Neural crest cell (in vitro differentiated cells): ENCODE results near the gene ASPHD1. TPM values are rescaled to one million over a fixed set of nuclear protein-coding genes. Genes with fewer than 3 reads are reported as not detected.

Experiments used
- DNase-seq: peaks from one replicate; pipeline ENCODE4 v3.0.0; 2021; ENCODE audit warnings: low read depth, mixed read lengths, low spot score
- H3K27ac Mint-ChIP-seq: one replicate; pipeline ENCODE4 v1.8.0; 2021; ENCODE audit warnings: mild to moderate bottlenecking, mixed read lengths; ENCODE audit not compliant: unreplicated experiment
- H3K27me3 Mint-ChIP-seq: 2 replicates; pipeline ENCODE4 v1.8.0; 2021; ENCODE audit warnings: low read depth, mild to moderate bottlenecking, mixed read lengths
- H3K36me3 Mint-ChIP-seq: 2 replicates; pipeline ENCODE4 v1.8.0; 2021; ENCODE audit warnings: low read depth, mild to moderate bottlenecking, mixed read lengths
- H3K4me1 Mint-ChIP-seq: 2 replicates; pipeline ENCODE4 v1.8.0; 2021; ENCODE audit warnings: mixed read lengths
- H3K4me3 Mint-ChIP-seq: one replicate; pipeline ENCODE4 v1.8.0; 2021; ENCODE audit warnings: mild to moderate bottlenecking, mixed read lengths
- H3K9me3 Mint-ChIP-seq: 2 replicates; pipeline ENCODE4 v1.8.0; 2021; ENCODE audit warnings: mixed read lengths
- CTCF ChIP-seq: fragments of 200-600 bp; sonication (generic); conservative IDR thresholded peaks from 2 replicates; pipeline ENCODE4 v1.5.0; 2021; ENCODE audit warnings: antibody characterized with exemption, mild to moderate bottlenecking
- total RNA-seq: library from RNA; stranded (reverse); gene quantifications from 2 replicates; pipeline ENCODE4 v1.2.1, GENCODE V29; 2021

Gene ASPHD1
- total RNA-seq, 1 donor from 2014 or later = 2.8 TPM

GRCh38 chr16:29940656-29941055 is 40.4 kb downstream of the ASPHD1 start:
- Mint-ChIP-seq H3K4me1 (peaks cover 10% of the 10 kb centered on the region), H3K9me3 (no peaks in the 10 kb centered on the region), H3K4me3 (no peak overlapping the region), H3K36me3 (no peaks in the 10 kb centered on the region), H3K27ac (no peak overlapping the region), H3K27me3 (no peaks in the 10 kb centered on the region)
- no peak for TF ChIP-seq CTCF
- DNase-seq = no peak

- H3K27me3 Mint-ChIP-seq = no peaks in the 10 kb centered on the region
- H3K4me1 Mint-ChIP-seq = peaks cover 10% of the 10 kb centered on the region
- DNase-seq = no peak
- TF ChIP-seq CTCF = no peak
- no peak overlapping the region for H3K4me3 Mint-ChIP-seq
- peak overlapping the region; percentile 44 for H3K27ac Mint-ChIP-seq
- H3K9me3 Mint-ChIP-seq = peaks cover 3% of the 10 kb centered on the region
- no peaks in the 10 kb centered on the region for H3K36me3 Mint-ChIP-seq
Measured at GRCh38 chr16:29943846-29944799, 43.8 kb downstream of the ASPHD1 start.

- no peak for DNase-seq
- Mint-ChIP-seq H3K27me3 (no peaks in the 10 kb centered on the region), H3K36me3 (no peaks in the 10 kb centered on the region), H3K4me1 (peaks cover 10% of the 10 kb centered on the region), H3K4me3 (no peak overlapping the region), H3K27ac (no peak overlapping the region), H3K9me3 (peaks cover 5% of the 10 kb centered on the region)
- TF ChIP-seq CTCF = no peak
Measured at GRCh38 chr16:29947897-29948296, 47.6 kb downstream of the ASPHD1 start.

- H3K4me3 Mint-ChIP-seq = no peak overlapping the region
- TF ChIP-seq CTCF = no peak
- DNase-seq = no peak
- no peak overlapping the region for H3K27ac Mint-ChIP-seq
- H3K9me3 Mint-ChIP-seq = peaks cover 5% of the 10 kb centered on the region
- no peaks in the 10 kb centered on the region for H3K4me1 Mint-ChIP-seq
- H3K27me3 Mint-ChIP-seq = no peaks in the 10 kb centered on the region
- H3K36me3 Mint-ChIP-seq = no peaks in the 10 kb centered on the region
Measured at GRCh38 chr16:29950806-29951461, 50.6 kb downstream of the ASPHD1 start.

GRCh38 chr16:29951625-29952365 is 51.5 kb downstream of the ASPHD1 start:
- Mint-ChIP-seq H3K9me3 (peaks cover 5% of the 10 kb centered on the region), H3K4me1 (no peaks in the 10 kb centered on the region), H3K27me3 (no peaks in the 10 kb centered on the region), H3K4me3 (no peak overlapping the region), H3K36me3 (no peaks in the 10 kb centered on the region), H3K27ac (peak overlapping the region; percentile 47)
- no peak for TF ChIP-seq CTCF
- no peak for DNase-seq
